IMR-90 (cell line): ENCODE results near the gene CCDC13. TPM values are rescaled to one million over a fixed set of nuclear protein-coding genes. Genes with fewer than 3 reads are reported as not detected.
A peak's percentile ranks its signal among the peaks of the same experiment; 100 is the strongest.

Experiments used
- ATAC-seq: fragments of 200-7000 bp; cut with Tn5 transposase; 2 replicates; pipeline ENCODE4 v1.9.1; 2020; ENCODE audit warnings: low read depth, mild to moderate bottlenecking, moderate library complexity
- BruUV-seq: library from RNA; stranded (reverse); fragments of 400-500 nt; replicated peaks from 2 replicates; lab custom pipeline; 2021; lab: Mats Ljungman, UMichigan
- CTCF ChIA-PET: fragments of 300-600 bp; formaldehyde crosslinking; extraction: SDS; loops from one replicate; lab custom pipeline; 2021; ENCODE audit warnings: antibody characterized with exemption; lab: Yijun Ruan, JAX
- POLR2A ChIA-PET: fragments of 300-600 bp; sonication (Branson Sonifier 250); formaldehyde crosslinking; loops from one replicate; lab custom pipeline; 2022; ENCODE audit warnings: antibody characterized with exemption; ENCODE audit not compliant: unreplicated experiment; lab: Charles Lee
- DNase-seq: peaks from one replicate; pipeline ENCODE4 v3.0.0; 2013
- H2AFZ ChIP-seq: replicated peaks from 2 replicates; pipeline ENCODE3; 2013; ENCODE audit warnings: low read length, mild to moderate bottlenecking; ENCODE audit not compliant: poor library complexity
- H2AK5ac ChIP-seq: 2 replicates; pipeline ENCODE4 v1.6.1; 2013; ENCODE audit warnings: low read depth, low read length, inconsistent platforms
- H2AK9ac ChIP-seq: replicated peaks from 2 replicates; pipeline ENCODE3; 2013; ENCODE audit warnings: mild to moderate bottlenecking, low read depth, low read length, moderate library complexity; ENCODE audit not compliant: poor library complexity
- H2BK120ac ChIP-seq: 2 replicates; pipeline ENCODE4 v1.6.1; 2013; ENCODE audit warnings: low read depth, low read length, inconsistent platforms
- H2BK15ac ChIP-seq: 3 replicates; pipeline ENCODE4 v1.6.1; 2013; ENCODE audit warnings: low read depth, low read length, inconsistent platforms
- H2BK20ac ChIP-seq: 2 replicates; pipeline ENCODE4 v1.6.1; 2013; ENCODE audit warnings: low read depth, mild to moderate bottlenecking, inconsistent platforms, low read length, moderate library complexity
- H2BK5ac ChIP-seq: 2 replicates; pipeline ENCODE4 v1.6.1; 2013; ENCODE audit warnings: mild to moderate bottlenecking, low read depth, low read length, inconsistent platforms; ENCODE audit not compliant: poor library complexity, severe bottlenecking
- H3K14ac ChIP-seq: replicated peaks from 2 replicates; pipeline ENCODE4 v1.6.1; 2013; ENCODE audit warnings: low read depth, low read length, inconsistent platforms
- H3K18ac ChIP-seq: 2 replicates; pipeline ENCODE4 v1.6.1; 2013; ENCODE audit warnings: low read depth, low read length, control low read depth
- H3K23ac ChIP-seq: 2 replicates; pipeline ENCODE4 v1.6.1; 2013; ENCODE audit warnings: low read depth, low read length, inconsistent platforms
- H3K27ac ChIP-seq: 2 replicates; pipeline ENCODE4 v1.5.1; 2013; ENCODE audit warnings: mild to moderate bottlenecking, control low read depth, low read length; ENCODE audit not compliant: insufficient read depth
- H3K27me3 ChIP-seq: 2 replicates; pipeline ENCODE4 v1.6.1; 2013; ENCODE audit warnings: low read length; ENCODE audit not compliant: control insufficient read depth, insufficient read depth
- H3K36me3 ChIP-seq: 2 replicates; pipeline ENCODE4 v1.6.1; 2013; ENCODE audit warnings: low read length, mixed read lengths; ENCODE audit not compliant: control insufficient read depth, insufficient read depth
- H3K4ac ChIP-seq: 2 replicates; pipeline ENCODE4 v1.6.1; 2013; ENCODE audit warnings: low read depth, low read length, inconsistent platforms
- H3K4me1 ChIP-seq: 2 replicates; pipeline ENCODE4 v1.6.1; 2013; ENCODE audit warnings: low read length, mixed read lengths; ENCODE audit not compliant: control insufficient read depth, insufficient read depth
- H3K4me2 ChIP-seq: 2 replicates; pipeline ENCODE4 v1.6.1; 2013; ENCODE audit warnings: low read depth, mild to moderate bottlenecking, control low read depth, low read length, moderate library complexity
- H3K4me3 ChIP-seq: 2 replicates; pipeline ENCODE4 v1.5.1; 2013; ENCODE audit warnings: low read depth, mild to moderate bottlenecking, control low read depth, low read length, moderate library complexity; ENCODE audit not compliant: insufficient read depth
- H3K56ac ChIP-seq: 2 replicates; pipeline ENCODE4 v1.6.1; 2013; ENCODE audit warnings: low read length, inconsistent platforms; ENCODE audit not compliant: insufficient read depth; ENCODE audit errors: extremely low read depth
- H3K79me1 ChIP-seq, 2 experiments: 2 replicates each; pipeline ENCODE4 v1.6.1; 2013; ENCODE audit warnings: low read length in 2 of 2, inconsistent platforms in 1 of 2, low read depth in 1 of 2
- H3K9ac ChIP-seq: 2 replicates; pipeline ENCODE4 v1.6.1; 2013; ENCODE audit warnings: low read depth, low read length, control low read depth
- H3K9me1 ChIP-seq: 2 replicates; pipeline ENCODE4 v1.6.1; 2013; ENCODE audit warnings: low read length, inconsistent platforms; ENCODE audit not compliant: insufficient read depth
- H3K9me3 ChIP-seq: 2 replicates; pipeline ENCODE4 v1.6.1; 2013; ENCODE audit warnings: low read length; ENCODE audit not compliant: control insufficient read depth, insufficient read depth
- H4K20me1 ChIP-seq: 2 replicates; pipeline ENCODE4 v1.6.1; 2013; ENCODE audit warnings: low read length, inconsistent platforms; ENCODE audit not compliant: insufficient read depth
- H4K5ac ChIP-seq: 2 replicates; pipeline ENCODE4 v1.6.1; 2013; ENCODE audit warnings: mild to moderate bottlenecking, low read depth, low read length, control low read depth
- H4K8ac ChIP-seq, 2 experiments: 2 replicates each; pipeline ENCODE4 v1.6.1; 2013; ENCODE audit warnings: low read depth in 2 of 2, low read length in 2 of 2, control low read depth in 1 of 2, inconsistent platforms in 1 of 2
- H4K91ac ChIP-seq: 2 replicates; pipeline ENCODE4 v1.6.1; 2013; ENCODE audit warnings: low read depth, low read length, inconsistent platforms; ENCODE audit not compliant: insufficient read depth
- BHLHE40 ChIP-seq: fragments of 150-350 bp; IDR thresholded peaks from 2 replicates; pipeline ENCODE4 v1.6.1; 2016; ENCODE audit warnings: mild to moderate bottlenecking, low read depth, low read length
- CHD1 ChIP-seq: IDR thresholded peaks from 2 replicates; pipeline ENCODE4 v1.6.1; 2012; ENCODE audit warnings: low read depth, low read length, improper control_type of control experiment
- FOS ChIP-seq: fragments of 150-350 bp; IDR thresholded peaks from 2 replicates; pipeline ENCODE4 v1.6.1; 2016; ENCODE audit warnings: low read depth, low read length
- MAZ ChIP-seq: IDR thresholded peaks from 2 replicates; pipeline ENCODE4 v1.6.1; 2012; ENCODE audit warnings: low read depth, mild to moderate bottlenecking, low read length, improper control_type of control experiment, moderate library complexity, borderline replicate concordance
- NFE2L2 ChIP-seq: fragments of 150-350 bp; IDR thresholded peaks from 2 replicates; pipeline ENCODE4 v1.6.1; 2016; ENCODE audit warnings: low read depth, mild to moderate bottlenecking, low read length
- RCOR1 ChIP-seq: IDR thresholded peaks from 2 replicates; pipeline ENCODE4 v1.6.1; 2012; ENCODE audit warnings: mild to moderate bottlenecking, low read length, improper control_type of control experiment; ENCODE audit not compliant: insufficient replicate concordance
- WGBS, 2 experiments: methylation state at CpG; one replicate each; pipeline versions ENCODE4 v1.1.5 to v1.1.7; 2013; ENCODE audit warnings: missing lambda C conversion rate in 2 of 2; ENCODE audit not compliant: insufficient read length in 1 of 2; ENCODE audit errors: extremely low coverage in 2 of 2; 5-methylcytosine and 5-hydroxymethylcytosine counted together
- dilution Hi-C: fragments of 300-500 bp; cut with HindIII; formaldehyde crosslinking; loops from one replicate; pipeline ENCODE4 v1.14.3; 2018; ENCODE audit warnings: low sequenced_read_pairs; ENCODE audit not compliant: unreplicated experiment
- in situ Hi-C: fragments of 300-500 bp; cut with MboI; formaldehyde crosslinking; loops from 3 replicates; pipeline ENCODE4 v1.14.3; 2019; ENCODE audit warnings: low sequenced_read_pairs, inconsistent platforms, mixed read lengths
- intact Hi-C: fragments of 100-400 bp; cut with micrococcal nuclease; formaldehyde crosslinking; loops from 2 replicates; pipeline ENCODE4 v1.10.0; 2022
- polyA plus RNA-seq, 3 experiments: library from polyadenylated mRNA; depleted of rRNA; stranded (reverse); fragments of >200 nt; gene quantifications; 2 replicates each; pipeline ENCODE4 v1.2.3, GENCODE V29; 2012; ENCODE audit warnings: low replicate concordance in 1 of 3
- total RNA-seq: library from RNA; depleted of rRNA; stranded (reverse); fragments of >200 nt; gene quantifications from 2 replicates; pipeline ENCODE4 v1.2.3, GENCODE V29; 2012

Gene CCDC13
- total and polyA plus RNA-seq, 2 of the 4 experiments (the other 2 are of a cell fraction), result 0.18 to 0.19 TPM

- BruUV-seq, result no TSS peak
- Histone ChIP-seq H3K9me3 (no peaks in the 10 kb centered on the region), H3K14ac (peak overlapping the region; percentile 28; the same call in 1 of the 2 replicates), H3K79me1 (no peaks in the 10 kb centered on the region), H3K4ac (peak overlapping the region; percentile 48), H3K4me3 (no peak overlapping the region), H2BK20ac (peak overlapping the region; percentile 27; the same call in 1 of the 2 replicates), H3K9ac (no peak overlapping the region), H2BK5ac (no peak overlapping the region), H3K4me2 (peak overlapping the region; percentile 42), H2AK5ac (peak overlapping the region; percentile 65), H3K56ac (no peak overlapping the region), H3K36me3 (no peaks in the 10 kb centered on the region), H3K9me1 (peaks cover 14% of the 10 kb centered on the region), H3K4me1 (peaks cover 12% of the 10 kb centered on the region), H2AFZ (peak overlapping the region; percentile 61), H4K8ac (no peak overlapping the region), H3K23ac (0 out of 2 replicates have a peak overlapping the region, but pooled peaks have one; percentile 10), H4K91ac (no peak overlapping the region), H4K20me1 (peaks cover 9% of the 10 kb centered on the region), H3K18ac (no peak overlapping the region), H2BK15ac (no peak overlapping the region), H4K5ac (no peak overlapping the region), H3K27ac (no peak overlapping the region), H2BK120ac (no peak overlapping the region), H2AK9ac (no peak overlapping the region), H3K27me3 (peaks cover 5% of the 10 kb centered on the region; the same call in 1 of the 2 replicates)
- in situ Hi-C loops (no loop called here), intact Hi-C loops (no loop called here), dilution Hi-C loops (no loop called here)
- ChIA-PET POLR2A (interaction anchor here (1.1 kb wide), 1 partner anchor 156 kb away, joined by 3 read pairs; the partner anchor contains the start of gene SS18L2), CTCF (interaction anchor here (0.9 to 1.2 kb wide), 2 partner anchors 9 to 15 kb away, joined by 3 read pairs; no protein-coding TSS in a partner anchor)
- DNase-seq (peak; percentile 55), ATAC-seq (peak; percentile 56)
- TF ChIP-seq MAZ (no peak), FOS (no peak), CHD1 (no peak), BHLHE40 (no peak), NFE2L2 (no peak), RCOR1 (no peak)
- 20% methylated on average over 2 of the region's 11 CpGs; no CpG with 5 or more reads in 1 of the 2 experiments for WGBS, 2 experiments
Measured at GRCh38 chr3:42746455-42747450, 26.3 kb downstream of the CCDC13 start.
